Fibroblast of pulmonary artery (primary cell): ENCODE measurements around the gene CCR7.
"Not testable (repeated sequence)": the region's sequence is repeated elsewhere in the genome, so short reads cannot be mapped to it uniquely, and the experiment has no call there.

ENCODE experiments used
- DNase-seq: peaks from one replicate; pipeline ENCODE4 v3.0.0-alpha.2; 2010; ENCODE audit warnings: low read depth
- H3K4me3 ChIP-seq: replicated peaks from 2 replicates; pipeline ENCODE4 v1.5.1; 2011; ENCODE audit warnings: low read depth, mild to moderate bottlenecking, control low read depth, low read length, moderate library complexity
- TF ChIP-seq, protein P1 (sequence below): IDR thresholded peaks from 2 replicates; pipeline ENCODE4 v1.5.1; 2011; ENCODE audit warnings: mild to moderate bottlenecking, control low read depth, low read length, inconsistent platforms; ENCODE audit errors: missing control alignments

CCR7 gene

DNA sequence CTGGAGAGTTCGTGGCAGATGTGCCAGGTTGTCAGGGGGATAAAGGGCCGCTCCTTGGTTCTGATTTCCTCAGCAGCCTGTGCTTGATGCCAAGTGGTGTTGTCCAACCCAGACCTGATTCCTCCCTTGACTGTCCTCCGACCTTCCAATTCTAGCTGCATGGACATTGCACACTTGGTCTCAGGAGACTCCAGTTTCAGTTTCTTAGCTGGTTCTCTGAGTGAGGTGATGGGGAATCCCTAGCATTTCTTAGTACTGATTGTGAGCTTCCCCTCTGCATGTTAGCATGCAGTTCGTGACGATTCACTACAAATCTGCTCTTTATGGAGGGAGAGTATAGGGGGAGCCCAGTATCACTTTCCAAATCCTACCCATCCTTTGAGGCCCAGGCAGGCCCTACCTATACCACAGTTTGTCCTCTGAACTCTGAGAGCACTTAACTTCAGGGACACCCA is 12.4 kb upstream of the CCR7 start:
- no peak for DNase-seq
- TF ChIP-seq, protein P1, sequence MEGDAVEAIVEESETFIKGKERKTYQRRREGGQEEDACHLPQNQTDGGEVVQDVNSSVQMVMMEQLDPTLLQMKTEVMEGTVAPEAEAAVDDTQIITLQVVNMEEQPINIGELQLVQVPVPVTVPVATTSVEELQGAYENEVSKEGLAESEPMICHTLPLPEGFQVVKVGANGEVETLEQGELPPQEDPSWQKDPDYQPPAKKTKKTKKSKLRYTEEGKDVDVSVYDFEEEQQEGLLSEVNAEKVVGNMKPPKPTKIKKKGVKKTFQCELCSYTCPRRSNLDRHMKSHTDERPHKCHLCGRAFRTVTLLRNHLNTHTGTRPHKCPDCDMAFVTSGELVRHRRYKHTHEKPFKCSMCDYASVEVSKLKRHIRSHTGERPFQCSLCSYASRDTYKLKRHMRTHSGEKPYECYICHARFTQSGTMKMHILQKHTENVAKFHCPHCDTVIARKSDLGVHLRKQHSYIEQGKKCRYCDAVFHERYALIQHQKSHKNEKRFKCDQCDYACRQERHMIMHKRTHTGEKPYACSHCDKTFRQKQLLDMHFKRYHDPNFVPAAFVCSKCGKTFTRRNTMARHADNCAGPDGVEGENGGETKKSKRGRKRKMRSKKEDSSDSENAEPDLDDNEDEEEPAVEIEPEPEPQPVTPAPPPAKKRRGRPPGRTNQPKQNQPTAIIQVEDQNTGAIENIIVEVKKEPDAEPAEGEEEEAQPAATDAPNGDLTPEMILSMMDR, result no peak
- H3K4me3 ChIP-seq, result no peak overlapping the region

DNA sequence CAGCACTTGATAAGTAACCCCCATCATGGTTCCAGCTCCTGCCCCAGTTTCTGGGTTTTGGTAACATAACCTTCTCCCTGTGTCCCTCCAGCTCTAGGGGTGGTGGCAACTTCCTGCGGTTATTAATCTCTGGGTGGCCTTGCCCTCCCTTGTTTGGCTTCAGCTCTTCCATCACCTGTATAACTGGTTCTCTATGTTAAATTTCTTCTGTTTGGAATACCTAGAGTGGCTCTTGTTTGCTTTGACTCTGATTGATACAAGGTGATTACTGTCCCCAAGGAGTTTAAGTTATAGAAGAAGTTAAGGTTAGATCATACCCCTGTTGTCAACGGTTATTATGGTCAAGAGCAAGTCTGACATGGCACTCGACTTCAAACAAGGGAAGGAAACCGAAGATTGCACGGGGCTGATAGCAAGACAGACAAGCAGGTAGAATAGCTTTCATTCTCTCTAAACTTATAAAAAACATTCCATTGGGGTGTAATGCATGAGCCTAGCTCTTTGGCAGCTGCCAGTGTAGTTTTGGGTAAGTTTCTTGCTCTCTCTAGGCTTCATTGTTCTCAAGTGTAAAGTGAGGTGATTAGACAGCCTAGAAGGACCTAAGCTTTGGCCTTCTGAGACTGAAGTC is 11.0 kb upstream of the CCR7 start:
- DNase-seq, result no peak
- H3K4me3 ChIP-seq, result no peak overlapping the region
- TF ChIP-seq, protein P1, result no peak

DNA sequence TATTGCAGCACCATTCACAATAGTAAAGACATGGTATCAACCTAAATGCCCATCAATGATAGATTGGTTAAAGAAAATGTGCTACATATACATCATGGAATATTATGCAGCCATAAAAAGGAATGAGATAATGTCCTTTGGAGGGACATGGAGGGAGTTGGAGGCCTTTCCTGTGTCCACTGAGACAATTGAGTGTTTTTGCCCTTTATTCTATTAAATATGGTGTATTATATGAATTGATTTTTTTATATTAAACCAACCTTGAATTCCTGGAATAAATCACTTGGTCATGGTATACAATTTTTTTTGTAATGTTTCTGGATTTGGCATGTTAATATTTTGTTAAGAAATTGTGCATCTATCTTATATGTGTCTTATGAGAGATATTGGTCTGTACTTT is 9.0 kb upstream of the CCR7 start:
- H3K4me3 ChIP-seq, result no peak overlapping the region
- TF ChIP-seq, protein P1, result no peak
- DNase-seq, result no peak

DNA sequence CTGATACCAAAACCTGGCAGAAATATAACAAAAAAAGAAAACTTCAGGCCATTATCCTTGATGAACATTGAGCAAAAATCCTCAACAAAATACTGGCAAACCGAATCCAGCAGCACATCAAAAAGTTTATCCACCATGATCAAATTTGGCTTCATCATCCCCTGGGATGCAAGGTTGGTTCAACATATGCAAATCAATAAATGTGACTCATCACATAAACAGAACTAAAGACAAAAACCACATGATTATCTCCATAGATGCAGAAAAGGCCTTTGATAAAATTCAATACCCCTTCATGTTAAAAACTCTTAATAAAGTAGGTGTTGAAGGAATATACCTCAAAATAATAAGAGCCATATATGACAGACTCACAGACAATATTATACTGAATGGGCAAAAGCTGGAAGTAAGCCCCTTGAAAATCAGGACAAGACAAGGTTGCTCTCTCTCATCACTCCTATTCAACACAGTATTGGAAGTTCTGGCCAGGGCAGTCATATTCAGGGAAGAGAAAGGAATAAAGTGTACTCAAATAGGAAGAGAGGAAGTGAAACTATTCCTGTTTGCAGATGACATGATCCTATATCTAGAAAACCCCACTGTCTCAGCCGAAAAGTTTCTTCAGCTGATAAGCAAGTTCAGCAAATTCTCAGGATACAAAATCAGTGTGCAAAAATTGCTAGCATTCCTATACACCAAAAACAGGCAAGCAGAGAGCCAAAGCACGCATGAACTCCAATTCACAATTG is 7.1 kb upstream of the CCR7 start:
- DNase-seq, H3K4me3 ChIP-seq: not testable (repeated sequence)

DNA sequence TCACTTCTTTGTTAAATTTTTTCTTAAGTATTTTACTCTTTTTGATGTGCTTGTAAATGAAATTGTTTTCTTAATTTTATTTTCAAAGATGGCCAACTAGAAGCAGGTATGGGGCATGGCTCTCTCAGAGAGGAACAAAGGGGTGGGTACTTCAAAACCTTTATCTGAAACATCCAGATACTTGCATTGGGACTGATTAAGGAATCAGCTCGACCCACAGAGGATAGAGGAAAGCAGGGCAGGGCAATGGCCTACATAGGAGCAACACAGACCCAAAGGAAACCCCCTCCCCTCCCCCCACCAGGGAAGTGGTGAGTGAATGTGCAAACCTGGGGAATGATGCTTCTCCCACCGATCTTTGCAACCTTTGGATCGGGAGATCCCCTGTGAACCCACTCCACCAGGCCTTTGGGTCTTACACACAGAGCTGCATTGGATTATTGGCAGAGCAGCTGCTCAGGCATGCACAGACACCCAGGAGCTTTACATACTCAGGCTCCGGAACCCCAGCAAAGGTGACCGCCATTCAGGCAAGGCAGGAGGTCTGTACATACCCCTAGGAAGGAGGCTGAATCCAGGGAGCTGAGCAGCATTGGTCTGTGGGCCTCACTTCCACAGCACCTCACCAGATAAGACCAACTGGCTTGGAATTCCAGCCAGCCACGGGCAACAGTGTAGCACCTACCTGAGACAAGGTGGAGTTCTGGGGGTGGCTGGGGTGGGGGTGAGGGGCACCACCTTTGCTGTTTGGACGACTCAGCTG is 3.0 kb upstream of the CCR7 start:
- TF ChIP-seq, protein P1, result no peak
- H3K4me3 ChIP-seq, result no peak overlapping the region
- DNase-seq, result no peak

DNA sequence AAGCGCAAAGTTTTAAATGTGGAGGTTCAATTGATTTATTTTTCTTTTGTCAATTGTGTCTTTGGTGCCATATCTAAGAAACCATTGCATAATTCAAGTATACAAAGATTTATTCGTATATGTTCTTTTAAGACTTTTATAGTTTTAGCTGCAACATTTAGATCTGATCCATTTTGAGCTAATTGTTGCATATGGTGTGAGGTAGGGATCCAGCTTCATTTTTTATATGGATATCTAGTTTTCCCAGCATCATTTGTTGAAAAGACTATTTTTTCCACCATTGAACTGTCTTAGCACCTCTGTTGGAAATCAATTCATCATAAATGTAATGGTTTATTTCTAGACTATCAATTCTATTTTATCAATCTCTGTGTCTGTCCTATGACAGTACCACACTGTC is 2.1 kb upstream of the CCR7 start:
- no peak for DNase-seq
- no peak overlapping the region for H3K4me3 ChIP-seq
- TF ChIP-seq, protein P1, result no peak

DNA sequence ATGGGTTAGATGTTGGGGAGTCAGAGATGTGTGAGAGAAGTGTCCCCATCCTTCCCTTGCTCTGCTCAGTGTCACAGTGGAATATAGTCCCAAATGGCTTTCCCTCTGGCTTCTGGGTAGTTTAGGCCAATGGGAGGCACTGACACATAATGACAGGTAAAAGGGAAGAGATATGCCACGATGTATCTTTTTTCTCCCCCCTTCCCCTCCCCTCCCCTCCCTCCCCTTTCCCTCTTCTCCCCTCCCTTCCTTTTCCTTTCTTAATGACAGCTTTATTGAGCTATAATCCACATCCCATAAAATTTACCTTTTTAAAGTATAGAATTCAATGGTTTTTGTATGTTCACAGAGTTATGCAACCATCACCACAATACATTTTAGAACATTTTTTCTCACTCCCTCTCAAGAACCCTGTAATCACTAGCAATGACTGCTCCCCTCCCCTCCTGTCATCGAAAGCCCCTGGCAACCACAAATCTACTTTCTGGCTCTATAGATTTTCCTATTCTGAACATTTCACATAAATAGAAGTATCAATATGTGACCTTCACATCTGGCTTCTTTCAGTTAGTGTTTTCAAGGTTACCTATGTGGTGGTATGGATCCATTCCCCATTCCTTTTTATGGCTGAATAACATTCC is 617 bp upstream of the CCR7 start:
- no peak overlapping the region for H3K4me3 ChIP-seq
- TF ChIP-seq, protein P1, result no peak
- no peak for DNase-seq
